Stimulated activated CD4-positive, alpha-beta T cell treated with anti-CD3 and anti-CD28 coated beads, Interleukin-1b, Interleukin-23, amount 100 ng/mL, for 48 hours (primary cell): ENCODE results near the gene RASA3.
"Not testable (repeated sequence)": the region's sequence is repeated elsewhere in the genome, so short reads cannot be mapped to it uniquely, and the experiment has no call there.

Source experiments
- DNase-seq: peaks from one replicate; pipeline ENCODE4 v3.0.0-alpha.2; 2020

Gene RASA3

DNA sequence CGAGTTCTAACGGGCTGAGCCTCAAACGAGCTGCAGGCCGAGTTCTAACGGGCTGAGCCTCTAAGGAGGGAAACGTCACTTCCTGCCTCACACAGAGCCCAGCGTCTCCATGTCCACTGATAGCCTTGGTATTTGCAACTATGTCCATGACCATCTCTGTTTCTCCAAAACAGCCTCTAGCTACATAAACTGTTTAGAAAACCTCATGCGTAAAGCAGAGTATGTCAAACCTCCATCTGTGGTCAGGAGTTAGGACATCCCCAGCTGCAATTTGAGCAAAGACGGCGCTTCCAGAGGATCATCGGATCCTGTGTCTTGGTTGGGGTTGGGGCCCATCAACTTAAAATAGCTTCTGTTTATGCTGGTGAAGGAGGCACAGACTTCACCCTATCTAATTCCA is 20.8 kb downstream of the RASA3 start:
- no peak for DNase-seq

DNA sequence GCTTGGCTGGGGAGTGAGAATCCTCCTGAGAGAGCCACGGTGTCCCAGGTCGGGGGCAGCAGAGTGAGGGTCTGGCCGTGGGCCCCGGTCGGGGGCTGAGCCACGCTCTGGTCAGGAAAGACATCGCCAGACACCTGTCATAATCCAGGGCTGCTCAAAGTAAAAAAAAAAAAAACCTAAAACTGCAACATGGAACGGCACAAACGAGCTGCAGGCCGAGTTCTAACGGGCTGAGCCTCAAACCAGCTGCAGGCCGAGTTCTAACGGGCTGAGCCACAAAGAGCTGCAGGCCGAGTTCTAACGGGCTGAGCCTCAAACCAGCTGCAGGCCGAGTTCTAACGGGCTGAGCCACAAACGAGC is 21.6 kb downstream of the RASA3 start:
- DNase-seq: not testable (repeated sequence)

DNA sequence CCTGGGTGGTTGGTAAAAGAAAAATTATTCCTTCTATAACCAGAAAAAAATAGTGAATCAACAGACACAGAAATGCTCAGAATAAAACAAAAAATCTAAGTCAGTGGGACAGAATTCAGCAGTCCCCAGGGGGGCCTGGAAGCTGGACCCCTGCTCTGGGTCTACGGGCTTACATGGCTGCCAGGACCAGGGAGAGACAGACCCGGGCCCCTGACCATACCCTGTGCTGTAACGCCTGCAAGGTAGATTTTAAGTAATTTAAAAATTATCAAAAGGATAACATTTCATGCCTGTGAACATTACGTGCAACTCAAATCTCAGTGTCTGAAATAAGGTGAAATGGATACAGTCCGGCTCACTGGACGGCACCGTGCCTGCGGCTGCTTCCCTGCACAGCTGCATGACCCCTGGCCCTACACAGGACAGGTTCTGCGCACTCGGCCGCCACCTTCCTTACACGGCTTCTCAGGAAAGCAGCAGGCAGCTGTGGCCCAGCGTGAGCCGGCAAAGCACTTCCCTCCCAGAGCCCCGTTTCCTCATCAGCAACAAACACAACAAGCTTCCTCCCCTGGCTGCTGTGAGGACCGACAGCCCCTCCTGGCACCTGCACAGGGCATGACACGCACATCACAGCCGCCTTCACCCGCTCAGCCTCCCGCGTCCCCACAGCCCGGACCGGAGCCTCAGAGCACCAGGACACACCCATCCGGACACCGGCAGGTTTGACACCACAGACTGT is 22.2 kb downstream of the RASA3 start:
- peak; percentile 75 for DNase-seq

DNA sequence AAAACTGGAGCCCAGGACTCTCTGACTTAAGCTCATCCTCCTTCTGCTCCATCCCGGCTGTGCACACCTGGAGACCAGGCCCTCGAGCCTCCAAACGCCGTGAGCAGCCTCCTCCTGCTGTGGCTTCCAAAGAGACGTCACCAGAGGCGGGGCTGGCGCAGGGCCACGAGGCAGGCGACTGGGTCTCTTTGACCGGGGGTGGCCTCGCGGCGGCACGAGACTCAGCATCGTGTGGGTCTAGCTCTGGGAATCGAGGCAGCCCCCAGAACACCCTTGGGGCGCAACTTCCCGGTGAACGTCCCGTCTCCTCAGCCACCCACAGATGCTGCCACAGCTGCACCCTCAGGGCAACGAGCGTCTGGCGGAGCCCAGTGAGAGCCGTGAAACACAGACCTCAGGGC is 22.8 kb downstream of the RASA3 start:
- DNase-seq: peak; percentile 35

- DNase-seq: no peak
These were observed 23.5 kb downstream of the RASA3 start for GRCh38 chr13:114108894-114109293.

- DNase-seq: no peak
These were observed 24.2 kb downstream of the RASA3 start for GRCh38 chr13:114108141-114108761.

DNA sequence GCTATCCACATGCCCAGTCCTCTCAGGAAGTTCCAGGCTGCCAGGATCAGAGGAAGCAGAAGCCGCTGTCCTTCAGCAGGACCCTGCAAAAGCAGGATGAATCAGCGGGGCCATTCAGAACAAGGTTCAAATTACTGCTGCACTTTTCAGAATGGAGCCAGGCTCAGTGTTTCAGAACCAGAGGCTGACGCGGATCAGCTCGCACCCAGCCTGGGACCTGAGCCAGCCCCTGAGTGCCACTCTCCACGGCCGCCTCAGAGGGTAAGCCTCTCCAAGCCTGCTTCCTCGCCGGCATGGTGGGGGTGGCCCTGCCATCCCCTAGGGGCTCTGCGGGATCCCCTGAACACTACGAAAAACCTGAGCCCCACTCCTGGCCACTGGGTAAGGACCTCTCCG is 24.7 kb downstream of the RASA3 start:
- DNase-seq: no peak

DNA sequence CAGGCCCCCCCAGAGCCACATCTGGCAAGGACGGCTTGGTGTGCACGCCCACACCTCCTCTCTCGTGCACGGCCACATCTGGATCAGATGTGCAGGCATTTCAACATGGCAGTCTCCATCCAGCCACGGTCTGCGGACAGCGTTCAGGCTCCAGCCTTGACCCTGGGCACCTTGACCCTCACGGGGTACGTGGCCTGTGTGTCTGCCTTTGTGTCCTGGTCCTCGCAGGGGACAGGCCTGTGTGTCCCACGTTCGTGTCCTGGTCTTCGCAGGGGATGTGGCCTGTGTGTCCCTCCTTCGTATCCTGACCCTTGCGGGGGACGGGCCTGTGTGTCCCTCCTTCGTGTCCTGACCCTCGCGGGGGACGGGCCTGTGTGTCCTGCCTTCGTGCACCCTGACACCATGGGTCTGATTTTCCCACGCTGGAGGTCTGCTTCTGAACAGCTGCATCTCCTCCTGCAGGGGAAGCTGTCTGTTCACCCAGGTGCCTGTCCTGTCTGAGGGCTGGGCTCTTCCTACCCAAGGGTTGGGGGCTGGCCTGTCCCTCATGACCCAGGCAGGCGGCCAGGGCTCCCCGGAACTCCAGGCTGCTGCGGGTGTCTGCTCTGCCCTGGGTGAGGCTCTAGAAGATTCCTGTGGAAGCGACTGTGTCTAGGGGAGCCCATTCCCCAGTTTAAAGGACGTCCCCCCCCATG is 25.3 kb downstream of the RASA3 start:
- DNase-seq: no peak

GRCh38 chr13:114106526-114106925 is 25.9 kb downstream of the RASA3 start:
- DNase-seq: no peak

DNA sequence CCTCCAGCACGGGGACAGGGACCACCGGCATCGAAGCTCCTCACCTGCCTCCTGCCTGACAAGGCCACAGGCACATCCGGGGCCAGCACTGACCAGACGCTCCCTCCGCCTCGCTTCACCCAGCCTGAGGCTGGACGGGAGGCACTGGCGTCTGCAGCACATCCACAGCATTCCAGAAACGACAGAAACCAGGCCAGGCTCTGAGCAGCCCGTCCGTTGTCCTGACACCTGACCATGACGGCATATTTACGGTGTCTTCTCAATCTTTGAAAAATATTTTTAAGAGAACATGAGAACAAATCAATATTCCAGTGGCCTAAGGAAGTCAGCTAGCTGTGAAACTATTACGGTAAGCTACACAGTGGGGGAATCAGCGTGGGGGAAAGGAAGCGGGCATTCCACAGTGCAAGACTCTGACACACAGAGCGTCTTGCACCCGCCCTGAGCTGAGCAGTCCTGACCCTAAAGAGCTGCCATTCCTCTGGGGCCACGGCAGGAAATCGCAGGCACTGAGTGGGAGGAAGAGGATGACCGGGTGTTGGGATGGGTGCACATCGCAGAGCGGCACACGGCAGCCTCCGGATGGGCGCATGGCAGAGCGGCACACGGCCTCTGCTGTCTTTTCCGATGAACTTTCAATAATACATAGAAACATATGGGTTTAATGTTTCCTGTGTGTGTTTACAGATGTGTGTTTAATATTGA is 26.8 kb downstream of the RASA3 start:
- DNase-seq: no peak

DNA sequence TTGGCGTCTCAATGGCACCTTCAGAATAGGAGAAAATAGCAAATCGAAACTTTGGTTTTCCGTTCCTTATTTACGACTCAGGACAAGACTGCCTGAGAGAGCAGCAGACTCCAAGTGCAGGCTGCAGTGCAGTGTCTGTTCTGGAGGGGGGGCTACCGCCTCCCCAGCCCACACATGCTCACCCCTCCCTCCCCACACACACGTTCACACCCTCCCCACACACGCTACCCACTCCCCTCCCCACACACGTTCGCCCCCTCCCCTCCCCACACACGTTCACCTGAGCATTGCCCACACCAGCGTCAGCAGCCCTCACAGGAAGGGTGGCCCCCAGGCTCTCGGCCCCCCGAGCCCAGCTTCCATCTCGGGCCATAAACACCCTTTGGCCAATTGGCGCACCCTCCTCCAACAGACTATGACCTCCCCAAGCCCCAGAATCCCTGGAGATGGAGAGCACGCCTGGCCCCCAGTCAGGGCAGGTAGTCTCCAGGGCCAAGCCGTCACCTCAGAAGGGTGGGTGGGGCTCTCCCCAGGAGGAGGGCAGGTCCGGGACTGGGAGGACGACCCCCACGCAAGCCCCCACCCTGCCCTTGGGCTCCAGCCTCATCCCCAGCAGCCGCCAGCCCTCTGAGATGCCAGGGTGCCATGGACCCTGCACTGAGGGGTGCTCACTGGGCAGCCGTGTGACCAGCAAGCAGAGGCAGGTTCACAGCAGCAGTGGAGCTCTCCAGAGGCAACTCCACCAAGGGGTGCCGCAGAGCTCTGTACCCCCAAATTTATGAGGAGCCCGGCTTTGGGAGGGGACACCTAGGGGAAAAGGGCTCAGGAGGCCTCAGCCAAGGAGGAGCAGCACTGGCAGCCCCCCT is 27.5 kb downstream of the RASA3 start:
- no peak for DNase-seq

GRCh38 chr13:114103801-114104654 is 28.4 kb downstream of the RASA3 start:
- no peak for DNase-seq

- not testable (repeated sequence) for DNase-seq
These were observed 29.2 kb downstream of the RASA3 start for GRCh38 chr13:114103289-114103621.

GRCh38 chr13:114102521-114103288 is 29.7 kb downstream of the RASA3 start:
- DNase-seq: no peak

DNA sequence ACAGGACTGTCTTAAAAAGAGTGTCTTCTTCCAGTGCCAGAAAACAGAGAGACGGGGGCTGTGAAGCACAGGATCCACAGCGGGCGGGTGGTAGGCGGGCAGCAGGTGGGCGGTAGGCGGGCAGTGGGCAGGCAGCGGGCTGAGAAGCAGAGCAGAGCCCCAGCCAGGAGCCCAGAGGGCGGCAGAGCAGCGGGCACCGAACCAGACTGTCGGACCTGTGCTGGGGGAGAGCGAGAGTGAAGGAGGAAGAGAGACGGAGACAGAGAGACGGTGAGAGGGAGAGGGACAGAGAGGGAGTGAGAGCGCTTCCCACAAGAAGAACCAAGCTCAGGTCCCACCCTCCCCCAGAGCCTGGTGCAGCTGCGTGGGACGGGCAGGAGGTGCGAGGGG is 30.3 kb downstream of the RASA3 start:
- no peak for DNase-seq

- DNase-seq: no peak
These were observed 30.9 kb downstream of the RASA3 start for GRCh38 chr13:114101358-114102130.

DNA sequence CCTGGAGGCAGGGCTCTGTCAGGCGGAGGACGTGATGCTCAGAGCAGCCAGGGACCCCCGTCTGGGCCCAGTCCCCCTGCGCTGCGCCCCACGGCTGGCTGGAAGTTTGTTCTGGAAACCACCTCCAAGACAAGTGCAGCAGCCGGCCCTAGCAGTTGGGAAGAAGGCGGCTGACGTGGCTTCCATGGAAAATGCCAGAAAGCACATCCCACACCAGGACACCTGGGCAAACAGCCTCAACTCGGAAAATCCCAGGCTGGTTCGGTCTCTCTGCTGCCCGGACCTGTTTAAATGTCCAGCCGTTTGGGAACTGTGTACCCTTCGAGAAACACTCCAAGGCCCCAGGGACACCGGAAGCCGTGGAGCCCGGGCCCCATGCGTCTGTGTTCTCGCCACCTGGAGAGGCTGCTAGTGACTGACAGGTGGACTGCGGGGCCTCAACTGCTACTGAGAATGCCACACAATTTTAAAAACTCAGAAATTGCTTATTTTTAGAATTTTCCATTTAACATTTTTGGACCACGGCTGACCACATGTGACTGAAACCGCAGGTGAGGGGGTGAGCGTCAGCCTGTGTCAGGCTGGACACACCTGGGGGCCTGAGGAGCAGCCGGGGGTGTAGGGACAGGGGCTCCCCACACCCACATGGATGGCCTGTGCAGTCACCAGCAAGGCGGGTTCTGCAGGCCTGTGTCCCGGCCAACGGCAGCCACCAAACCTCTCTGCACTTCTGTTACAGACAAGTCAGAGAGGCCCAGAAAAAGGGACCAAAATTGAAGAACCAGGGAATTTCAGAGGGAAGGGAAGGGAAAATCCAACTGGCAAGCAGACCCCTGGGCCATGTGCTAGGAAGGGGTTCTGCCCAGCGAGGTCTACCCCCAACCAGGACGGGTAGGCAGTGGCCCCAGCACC is 31.7 kb downstream of the RASA3 start:
- DNase-seq: no peak

- no peak for DNase-seq
These were observed 32.4 kb downstream of the RASA3 start for GRCh38 chr13:114099918-114100445.

DNA sequence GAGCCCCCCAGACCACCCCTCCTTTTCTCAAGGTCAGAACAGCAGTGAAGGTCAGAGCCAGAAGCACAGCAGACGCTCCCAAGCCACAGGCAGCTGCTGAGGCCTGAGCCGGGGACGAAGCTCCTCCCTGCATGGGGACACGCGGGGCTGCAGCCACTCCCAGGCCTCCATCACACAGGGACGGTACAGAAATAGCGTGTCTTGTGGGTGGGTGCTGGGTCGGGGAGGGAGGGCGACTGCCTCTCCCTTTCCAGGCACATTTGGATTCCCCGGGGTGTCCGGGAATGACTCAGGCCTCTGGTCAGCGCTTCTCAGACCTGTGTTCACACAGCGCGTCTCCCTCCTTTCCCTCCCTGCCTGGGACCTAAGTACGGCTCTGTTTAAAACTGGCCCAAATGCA is 33.2 kb downstream of the RASA3 start:
- DNase-seq: no peak
